ENCODE results near the gene ABCC4.

GRCh38 chr13:95300625-95301182, 547 bp downstream of the ABCC4 start:
- TF ChIP-seq CTCF (IDR thresholded peaks at IDR 0.05; ENCODE audit: poor library complexity, severe bottlenecking) (no peak), EZH2 (IDR thresholded peaks at IDR 0.05; ENCODE audit: borderline replicate concordance, insufficient read depth, low read length, poor library complexity, severe bottlenecking) (no peak), POLR2AphosphoS5 (IDR thresholded peaks at IDR 0.05) (no peak), MXI1 (conservative IDR thresholded peaks at IDR 0.05; ENCODE audit: poor library complexity, severe bottlenecking) (no peak), RAD21 (conservative IDR thresholded peaks at IDR 0.05) (no peak), SMC3 (conservative IDR thresholded peaks at IDR 0.05; ENCODE audit: poor library complexity) (no peak)

Data from neural cell (in vitro differentiated cells).